GM21360 (cell line): Measurements from ENCODE around the gene TMEM222.

Source experiments
- ATAC-seq: cut with Tn5 transposase; IDR thresholded peaks from one replicate; pipeline ENCODE4 v1.9.1; 2021; ENCODE audit warnings: mild to moderate bottlenecking, moderate library complexity; ENCODE audit not compliant: unreplicated experiment

Gene TMEM222

DNA sequence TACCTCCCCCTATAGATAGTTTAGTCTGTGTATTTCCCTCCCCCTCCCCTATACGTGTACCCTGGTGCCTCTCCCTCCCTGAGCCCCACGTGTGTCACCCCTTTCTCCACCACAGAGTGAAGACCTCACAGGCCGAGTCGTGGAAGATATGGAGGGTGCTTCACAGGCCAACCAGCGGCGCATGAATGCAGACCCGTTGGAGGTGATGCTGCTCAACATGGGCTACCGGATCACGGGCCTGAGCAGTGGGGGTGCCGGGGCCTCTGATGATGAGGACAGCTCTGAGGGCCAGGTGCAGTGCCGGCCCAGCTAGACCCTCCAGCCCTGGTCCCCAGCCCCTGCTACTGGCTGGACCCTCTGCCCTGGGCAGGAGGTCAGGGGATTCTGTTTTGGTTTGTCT lies 15.9 kb upstream of the TMEM222 start:
- ATAC-seq: no peak

DNA sequence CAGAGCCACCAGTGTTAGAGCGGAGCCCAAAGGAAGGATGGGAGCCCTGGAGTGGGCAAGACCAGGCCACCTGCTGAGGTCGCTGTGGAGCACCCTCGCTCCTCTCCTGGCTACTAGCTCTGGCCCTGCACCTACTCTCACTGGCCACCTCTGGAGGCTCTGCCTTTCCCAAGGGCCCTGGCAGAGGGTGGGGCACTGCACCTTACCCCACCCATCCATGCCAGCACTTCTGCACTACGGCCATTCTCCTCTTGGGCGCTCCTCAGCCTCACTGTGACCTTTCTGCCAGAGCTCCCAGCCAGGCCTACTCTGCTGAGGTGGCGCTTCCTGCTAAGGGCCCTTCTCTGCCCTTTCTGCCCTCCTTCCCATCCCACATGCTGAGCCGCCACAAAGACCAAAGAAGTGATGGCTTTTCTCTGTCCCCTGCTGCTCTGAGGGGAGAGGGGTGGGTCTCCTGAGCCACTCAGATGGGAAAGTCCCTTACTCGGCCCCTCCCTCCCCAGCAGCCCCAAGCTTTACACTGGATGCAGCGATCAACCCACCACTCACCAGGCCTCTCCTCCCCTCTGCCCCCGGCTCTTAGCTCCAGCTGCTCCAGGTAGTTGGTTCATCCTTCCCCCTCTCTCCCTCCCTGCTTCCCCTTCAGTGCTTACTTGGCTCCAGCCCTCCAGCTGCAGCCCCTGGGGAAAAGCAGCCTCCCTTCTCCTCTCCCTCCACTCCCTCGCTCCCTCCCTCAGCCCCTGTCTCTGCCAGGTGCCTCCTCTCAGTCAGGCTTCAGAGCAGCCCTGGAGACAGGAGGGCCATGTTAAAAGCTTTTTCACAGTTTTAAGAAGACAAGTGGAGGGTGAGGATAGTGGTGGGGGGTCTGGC lies 14.8 kb upstream of the TMEM222 start:
- no peak for ATAC-seq

DNA sequence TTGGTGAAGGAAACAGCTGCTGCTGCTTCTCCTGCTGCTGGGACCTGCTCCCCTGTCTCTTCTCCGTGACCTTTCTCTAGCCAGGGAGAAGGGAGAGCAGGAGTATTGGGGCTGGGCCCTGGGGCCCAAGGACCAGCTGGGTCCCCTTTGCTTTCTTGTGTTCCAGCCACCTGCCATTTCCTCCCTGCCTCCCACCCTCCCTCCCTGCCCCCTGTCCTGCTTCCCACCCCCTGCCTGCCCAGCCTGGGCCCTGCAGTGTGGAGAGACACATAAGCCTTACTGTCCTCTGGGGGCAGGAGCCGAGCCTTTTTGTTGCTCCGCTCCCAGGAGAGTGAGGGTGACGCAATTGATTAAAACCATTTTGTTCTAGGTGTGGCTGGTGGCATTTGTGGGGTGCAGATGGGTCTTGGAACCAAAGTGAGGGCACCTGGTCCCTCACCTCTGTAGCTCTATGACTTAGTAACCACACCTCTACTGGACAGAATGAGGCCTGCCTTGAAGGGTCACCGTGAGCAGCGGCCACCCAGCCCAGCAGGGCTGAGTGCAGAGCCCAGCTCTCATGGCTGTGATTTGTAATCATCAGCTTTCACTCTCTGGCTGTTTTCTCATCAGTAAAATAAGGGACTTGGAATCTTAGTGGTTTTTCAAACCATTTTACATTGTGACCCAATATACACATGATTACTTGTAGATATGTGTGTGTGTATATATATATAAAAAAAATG lies 13.9 kb upstream of the TMEM222 start:
- no peak for ATAC-seq

DNA sequence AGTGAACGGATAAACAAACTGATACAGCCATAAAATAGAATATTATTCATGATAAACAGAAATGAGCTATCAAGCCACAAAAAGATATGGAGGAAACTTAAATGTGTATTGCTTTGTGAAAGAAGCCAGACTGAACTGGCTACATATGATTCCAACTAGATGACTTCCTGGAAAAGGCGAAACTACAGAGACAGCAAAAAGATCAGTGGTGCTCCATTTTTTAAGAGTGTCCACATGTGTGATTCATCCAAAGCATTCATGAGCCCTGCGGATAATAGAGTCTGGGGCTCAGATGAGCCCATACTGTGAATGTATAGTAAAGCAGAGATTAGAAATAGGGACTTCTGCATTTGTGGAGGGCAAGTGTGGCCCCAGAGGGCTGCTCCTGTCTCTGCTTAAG lies 7.8 kb upstream of the TMEM222 start:
- no peak for ATAC-seq

DNA sequence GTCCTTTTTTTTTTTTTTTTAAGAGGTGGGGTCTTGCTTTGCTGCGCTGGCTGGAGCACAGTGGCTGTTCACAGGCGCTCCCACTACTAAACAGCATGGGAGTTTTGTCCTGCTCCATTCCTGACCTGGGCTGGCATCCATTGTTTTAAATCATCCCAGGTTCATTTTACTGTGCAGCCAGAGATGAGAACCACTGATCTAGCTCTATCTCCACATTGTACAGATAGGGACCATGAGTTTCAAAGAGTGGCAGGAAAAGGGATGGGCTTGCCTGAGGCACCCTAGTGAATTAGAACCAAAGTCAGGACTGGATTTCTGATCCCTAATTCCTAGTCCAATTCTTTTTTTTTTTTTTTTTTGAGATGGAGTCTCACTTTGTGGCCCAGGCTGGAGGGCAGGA lies 7.2 kb upstream of the TMEM222 start:
- no peak for ATAC-seq

DNA sequence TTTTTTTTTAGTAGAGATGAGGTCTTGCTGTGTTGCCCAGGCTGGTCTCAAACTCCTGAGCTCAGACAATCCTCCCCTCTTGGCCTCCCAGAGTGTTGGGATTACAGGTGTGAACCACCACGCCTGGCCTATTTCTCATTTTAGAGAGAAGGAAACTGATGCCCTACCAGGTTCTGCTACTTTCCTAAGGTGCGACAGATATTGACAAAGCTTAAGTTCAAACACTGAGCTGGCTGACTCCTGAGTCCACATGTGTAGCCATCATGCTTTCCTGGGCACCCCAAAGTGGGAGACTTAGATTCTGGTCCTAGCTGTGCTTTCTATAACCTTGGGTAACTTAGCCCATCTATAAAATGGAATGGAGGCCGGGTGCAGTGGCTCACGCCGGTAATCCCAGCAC lies 5.1 kb upstream of the TMEM222 start:
- no peak for ATAC-seq

DNA sequence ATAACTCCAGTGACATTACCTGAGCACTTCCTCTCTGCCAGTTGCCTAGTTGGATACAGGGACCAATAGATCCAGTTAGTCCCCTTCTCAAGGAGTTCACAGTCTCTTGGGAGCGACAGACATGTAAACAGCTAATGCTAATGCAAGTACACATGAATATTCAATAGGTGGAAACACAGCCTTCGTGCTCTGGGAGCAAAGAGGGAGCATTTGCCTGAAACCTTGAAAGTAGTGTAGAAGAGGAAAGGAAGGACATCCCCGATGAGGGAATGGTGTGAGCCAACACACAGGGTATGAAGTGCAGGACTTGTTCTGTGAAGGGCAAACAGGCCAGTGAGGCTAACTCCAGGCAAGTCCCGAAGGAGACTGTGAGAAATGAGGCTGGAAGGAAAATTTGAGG lies 3.8 kb upstream of the TMEM222 start:
- no peak for ATAC-seq

DNA sequence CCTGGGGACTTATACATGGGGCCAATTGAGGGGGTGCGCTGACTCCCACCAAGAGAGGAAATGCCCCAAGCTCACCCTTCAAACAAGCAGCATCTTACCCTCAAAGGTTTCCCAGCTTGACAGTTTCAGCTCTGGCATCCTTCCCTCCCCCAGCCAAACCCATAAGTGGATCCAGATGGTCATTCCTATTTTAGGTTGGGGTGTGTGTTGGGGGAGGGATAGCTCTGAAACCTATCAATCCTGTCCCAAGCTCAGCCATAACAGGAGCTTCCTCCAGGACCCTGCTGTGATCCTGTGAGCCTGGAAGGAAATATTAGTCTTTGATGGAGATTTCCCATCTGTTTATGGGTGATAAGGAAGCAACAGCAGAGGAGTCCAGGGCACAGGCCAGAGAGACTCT lies 3.4 kb upstream of the TMEM222 start:
- ATAC-seq: no peak

DNA sequence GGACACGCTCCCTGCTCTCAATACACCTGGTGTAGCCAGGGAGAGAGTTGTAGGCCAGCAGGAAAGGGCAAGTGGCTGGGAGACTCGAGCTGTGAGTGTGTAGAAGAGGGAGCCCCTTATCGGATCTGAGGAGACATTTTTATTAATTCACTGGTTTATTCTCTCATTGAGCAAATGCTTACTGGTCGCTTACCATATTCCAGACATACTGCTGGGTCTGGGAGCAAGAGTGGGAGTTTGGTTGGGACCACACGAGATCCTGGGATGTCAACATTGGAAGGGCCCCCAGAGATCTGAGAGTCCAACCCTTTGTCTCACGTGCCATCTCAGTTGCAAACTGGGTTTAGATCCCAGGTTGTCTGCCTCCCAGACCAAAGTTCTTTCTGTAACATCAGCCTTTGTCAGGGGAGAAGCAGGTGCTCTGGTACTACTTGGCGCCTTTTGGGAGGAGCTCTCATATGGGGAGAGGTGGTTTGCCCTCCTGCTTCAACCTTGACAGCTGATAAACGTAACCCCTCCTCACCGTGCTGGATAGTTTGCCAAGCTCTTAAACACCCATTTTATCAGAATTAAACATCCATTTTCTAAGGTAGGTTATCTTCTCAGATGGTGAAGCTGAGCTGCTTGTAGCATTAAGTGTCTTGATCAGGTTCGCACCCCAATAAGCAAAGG lies 742 bp downstream of the TMEM222 start:
- ATAC-seq: no peak

DNA sequence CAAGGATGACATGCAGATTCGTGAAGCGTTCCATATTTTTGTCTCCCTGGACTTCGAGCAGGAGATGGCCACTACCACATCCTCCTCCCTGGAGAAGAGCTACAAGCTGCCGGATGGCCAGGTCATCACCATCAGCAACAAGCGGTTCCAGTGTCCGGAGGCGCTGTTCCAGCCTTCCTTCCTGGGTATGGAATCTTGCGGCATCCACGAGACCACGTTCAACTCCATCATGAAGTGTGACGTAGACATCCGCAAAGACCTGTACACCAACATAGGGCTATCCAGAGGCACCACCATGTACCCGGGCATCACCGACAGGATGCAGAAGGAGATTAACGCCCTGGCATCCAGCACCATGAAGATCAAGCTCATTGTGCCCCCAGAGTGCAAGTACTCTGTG lies 3.3 kb downstream of the TMEM222 start:
- ATAC-seq: no peak

DNA sequence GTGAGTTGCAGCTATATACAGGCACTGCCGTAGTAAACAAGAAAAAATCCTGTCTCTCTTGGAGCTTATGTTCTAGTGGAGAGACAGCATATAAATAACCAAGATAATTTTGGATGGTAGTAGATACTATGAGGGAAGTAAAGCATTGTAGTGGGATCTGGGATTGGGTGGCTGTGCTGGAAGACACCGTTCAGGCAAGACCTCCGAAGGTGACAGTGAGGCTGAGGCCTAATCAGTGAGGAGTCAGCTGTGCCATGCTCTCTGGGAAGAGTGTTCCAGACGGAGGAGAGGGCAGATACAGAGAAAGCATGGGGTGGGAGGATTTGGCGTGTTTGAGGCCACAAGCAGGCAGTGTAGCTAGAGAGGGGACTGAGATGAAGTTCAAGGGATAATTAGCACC lies 6.0 kb downstream of the TMEM222 start:
- no peak for ATAC-seq

DNA sequence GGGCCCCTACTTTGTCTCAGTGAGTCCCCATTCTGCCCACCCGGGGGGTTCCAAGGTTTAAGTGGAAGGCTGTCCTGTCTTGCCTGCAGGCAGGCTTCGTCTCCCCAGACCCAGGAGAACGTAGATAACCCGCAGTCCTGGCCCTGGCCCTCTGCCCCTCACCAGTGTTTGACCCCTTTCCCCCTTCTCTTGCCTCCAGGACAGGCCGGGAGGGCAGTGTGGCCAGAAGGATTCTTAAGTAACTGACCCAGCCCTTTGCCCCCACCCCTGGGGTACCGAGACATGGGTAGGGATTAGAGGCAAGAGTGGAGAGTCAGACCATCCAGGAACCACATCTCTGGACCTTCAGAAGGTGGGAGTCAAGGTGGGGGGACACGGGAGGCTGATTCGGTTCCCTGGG lies 8.8 kb downstream of the TMEM222 start:
- no peak for ATAC-seq

DNA sequence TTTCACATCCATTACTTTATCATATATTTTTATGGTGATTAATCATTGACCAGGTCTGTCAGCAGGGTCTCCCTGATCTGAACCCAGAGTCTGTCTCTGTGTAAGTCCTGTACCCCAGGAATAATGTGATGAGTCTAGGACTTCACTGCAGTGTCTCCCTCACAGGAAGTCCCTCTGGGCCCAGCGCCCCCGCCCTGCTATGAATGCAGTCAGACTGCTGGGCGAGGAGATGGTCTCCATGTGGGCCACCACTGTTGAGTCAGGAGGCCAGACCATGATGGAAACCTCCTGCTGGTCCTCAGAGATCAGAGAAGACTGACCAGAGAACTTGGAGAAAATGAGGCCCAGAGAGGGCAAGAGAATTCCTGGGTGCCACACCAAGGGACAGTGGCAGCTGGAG lies 9.5 kb downstream of the TMEM222 start:
- ATAC-seq: no peak

DNA sequence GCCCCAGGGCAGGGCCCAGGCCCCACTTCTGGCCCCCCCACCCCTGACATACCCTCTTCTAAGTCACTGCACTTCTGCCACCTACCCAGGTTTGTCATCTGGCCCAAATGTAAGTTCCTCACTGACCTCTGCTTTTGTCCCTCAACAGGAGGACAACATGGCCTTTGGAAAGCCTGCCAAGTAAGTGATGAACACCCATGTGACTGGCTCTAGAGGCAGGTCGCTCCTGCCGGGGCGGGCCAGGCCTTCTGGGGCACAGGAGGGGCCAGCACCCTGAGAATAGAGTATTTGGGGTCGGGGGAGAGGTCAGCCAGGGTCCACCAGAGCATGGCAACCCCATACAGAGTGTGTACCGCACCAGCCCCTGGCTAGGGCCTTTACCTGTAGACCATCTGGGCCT lies 10.0 kb downstream of the TMEM222 start:
- ATAC-seq: no peak

DNA sequence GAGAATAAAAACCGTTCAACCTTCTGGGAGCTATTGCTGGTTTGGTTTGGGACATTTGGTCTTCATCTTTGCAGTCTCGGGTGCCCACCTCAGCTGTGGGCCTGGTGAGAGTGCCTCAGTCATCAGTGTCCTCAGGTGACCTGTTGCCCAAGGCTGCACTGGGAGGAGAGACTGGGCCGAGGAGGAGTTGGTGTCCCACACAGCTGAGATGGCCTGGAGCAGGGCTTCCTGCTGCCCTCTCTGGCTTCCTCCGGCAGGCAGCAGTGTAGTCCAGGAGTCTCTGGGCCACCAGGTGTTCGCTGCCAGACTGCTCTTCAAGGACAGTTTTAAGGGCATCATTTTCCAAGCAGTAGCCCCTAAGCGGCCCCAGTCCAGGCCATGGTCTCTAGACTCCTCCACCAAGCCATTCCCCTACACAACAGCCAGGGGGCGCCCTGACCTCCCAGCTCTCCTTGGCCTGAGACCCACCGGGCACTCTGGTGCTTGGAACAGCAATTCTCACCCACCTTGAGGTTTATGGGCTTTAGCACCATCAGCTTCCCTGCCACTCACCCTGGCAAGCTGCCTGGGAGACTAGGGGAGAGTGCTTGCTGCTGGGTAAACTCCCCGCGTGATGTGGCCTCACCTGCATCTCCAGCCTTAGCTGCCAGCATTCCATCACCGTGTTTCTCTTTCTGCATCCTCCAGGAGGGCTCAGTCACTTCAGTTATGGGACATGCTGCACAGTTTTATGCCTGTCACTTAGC lies 10.7 kb downstream of the TMEM222 start:
- no peak for ATAC-seq

DNA sequence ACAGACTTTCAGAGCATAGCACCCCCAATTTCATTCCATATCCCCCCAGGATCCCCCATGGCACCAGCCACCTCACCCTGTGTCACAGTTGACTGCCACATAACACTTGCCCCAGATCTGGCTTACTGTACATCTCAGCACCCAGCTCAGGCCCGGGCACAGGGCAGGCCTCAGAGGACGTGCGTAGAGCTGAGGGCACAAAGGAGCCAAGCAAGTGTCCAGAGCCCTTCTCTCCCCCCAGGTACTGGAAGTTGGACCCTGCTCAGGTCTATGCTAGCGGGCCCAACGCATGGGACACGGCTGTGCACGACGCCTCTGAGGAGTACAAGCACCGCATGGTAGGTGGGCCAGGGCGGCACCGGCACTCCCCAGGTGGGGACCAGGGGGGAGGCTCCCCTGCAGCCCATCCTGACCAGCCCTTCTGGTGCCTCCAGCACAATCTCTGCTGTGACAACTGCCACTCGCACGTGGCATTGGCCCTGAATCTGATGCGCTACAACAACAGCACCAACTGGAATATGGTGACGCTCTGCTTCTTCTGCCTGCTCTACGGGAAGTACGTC lies 11.8 kb downstream of the TMEM222 start:
- ATAC-seq: no peak

DNA sequence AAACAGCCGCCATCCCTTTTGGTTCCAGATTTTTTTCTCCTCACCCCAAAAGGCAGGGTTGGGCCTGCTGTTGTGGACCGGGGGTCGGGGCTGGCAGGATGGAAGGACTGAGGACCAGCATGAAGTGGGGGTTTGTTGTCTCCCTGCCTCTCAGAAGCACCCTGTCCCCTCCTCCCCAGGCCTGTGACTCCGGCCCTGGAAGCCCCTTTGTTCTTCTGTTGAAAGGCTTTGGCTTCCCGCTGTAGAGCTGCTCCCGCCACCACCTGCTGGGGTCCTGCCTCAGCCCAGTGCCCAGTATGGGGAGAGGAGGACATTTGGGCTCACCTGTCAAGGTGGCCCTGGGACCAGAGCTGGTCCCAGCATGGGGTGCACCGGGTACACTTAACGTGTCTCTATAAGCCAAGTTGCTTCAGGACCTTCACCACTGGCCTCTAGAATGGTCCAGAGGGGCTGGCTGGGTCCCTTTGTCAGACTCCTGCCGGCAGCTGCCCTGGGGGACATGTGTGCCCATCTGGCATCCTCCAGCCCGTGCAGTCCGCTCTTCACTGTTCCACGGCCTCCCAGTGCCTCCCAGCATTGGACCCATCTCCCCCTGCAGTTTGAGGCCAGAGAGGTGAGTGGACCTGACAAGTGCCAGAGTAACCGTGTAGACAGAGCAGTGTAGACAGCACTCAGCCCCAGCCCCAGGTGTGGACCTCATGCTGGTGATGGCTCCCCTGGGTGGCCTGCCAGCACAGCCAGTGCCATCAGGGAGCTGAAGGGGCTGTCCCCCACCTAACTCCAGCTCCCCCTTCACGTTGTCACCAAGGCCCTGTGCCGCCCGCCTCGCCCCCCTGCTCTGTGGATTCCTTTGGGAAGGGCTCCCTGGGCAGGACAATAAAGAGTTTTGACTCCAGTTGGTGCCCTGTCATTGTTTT lies 13.8 kb downstream of the TMEM222 start:
- no peak for ATAC-seq

DNA sequence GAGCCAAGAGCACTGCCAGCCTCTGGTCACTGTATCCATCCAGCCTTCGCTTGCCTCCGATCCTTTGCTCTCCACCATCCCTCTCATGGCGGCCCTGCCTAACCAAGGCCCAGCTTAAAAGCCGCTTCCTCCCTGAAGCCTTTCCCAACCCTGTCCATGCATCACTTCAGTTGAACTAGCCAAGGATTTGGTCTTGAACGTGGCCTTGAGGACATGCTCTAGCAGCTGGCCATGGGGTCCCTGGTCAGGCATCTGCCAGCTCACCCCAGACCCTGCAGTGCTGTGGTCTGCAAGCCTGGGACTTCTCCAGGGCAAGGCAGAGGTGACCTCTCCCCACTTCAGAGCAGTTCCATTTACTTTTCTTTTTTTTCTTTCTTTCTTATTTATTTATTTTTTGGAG lies 14.8 kb downstream of the TMEM222 start:
- ATAC-seq: no peak

DNA sequence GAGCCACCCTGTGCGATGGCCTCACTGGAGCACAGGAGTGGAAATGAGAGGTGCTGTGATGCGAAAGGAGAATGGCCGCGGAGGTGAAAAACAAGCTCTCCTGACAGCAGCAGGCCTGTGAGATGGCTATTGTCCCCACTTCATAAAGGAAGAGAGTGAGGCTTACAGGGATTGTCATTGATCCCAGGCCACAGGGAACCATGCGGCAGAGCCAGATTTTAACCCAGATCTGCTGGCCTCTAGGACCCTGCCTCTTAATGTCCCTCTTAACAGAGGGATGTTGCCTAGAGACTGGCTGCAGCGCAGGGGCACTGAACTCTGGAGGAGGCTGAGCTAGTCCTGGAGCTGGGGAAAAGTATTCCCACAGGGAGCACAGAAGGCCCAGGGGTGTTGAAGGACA lies 16.8 kb downstream of the TMEM222 start:
- ATAC-seq: no peak

DNA sequence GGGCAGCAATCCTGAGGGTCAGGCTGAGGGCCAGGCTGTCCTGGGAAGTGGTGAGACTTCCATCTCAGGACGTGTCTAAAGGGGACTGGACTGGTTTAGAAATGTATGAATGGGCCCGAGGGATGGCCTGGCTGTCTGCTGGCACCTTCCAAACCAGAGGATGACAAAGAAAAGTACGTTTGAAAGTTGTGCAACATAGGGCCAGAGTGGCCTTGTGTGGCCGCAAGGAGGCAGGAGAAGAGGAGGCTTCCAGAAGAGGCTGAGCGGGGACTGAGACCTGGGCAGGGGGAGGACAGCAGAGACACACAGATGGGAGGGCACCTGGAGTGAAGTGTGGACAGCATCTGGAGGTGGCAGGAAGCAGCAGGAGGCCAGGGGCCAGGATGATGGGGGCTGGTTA lies 17.2 kb downstream of the TMEM222 start:
- ATAC-seq: no peak
